Transverse colon (tissue), 4 donors: ENCODE data around the gene TBL3. TPM values are rescaled to one million over a fixed set of nuclear protein-coding genes. Genes with fewer than 3 reads are reported as not detected.

Experiments
- DNase-seq: peaks from one replicate; pipeline ENCODE4 v3.0.0-alpha.2; 2019
- H3K27ac ChIP-seq, 4 donors: fragments of 200-600 bp; sonication (generic); 2 replicates each; pipeline ENCODE4 v1.5.1; 2016 to 2018; ENCODE audit warnings: inconsistent platforms in 4 of 4
- H3K27me3 ChIP-seq: fragments of 200-600 bp; sonication (generic); 2 replicates; pipeline ENCODE4 v1.5.1; 2017; ENCODE audit warnings: inconsistent platforms
- H3K36me3 ChIP-seq, 4 donors: fragments of 200-600 bp; sonication (generic); 2 replicates each; pipeline ENCODE4 v1.5.1; 2017 to 2019; ENCODE audit warnings: inconsistent platforms in 4 of 4
- H3K4me1 ChIP-seq, 4 donors: fragments of 200-600 bp; sonication (generic); 2 replicates each; pipeline ENCODE4 v1.5.1; 2017 to 2020; ENCODE audit warnings: inconsistent platforms in 4 of 4
- H3K4me3 ChIP-seq, 4 donors: fragments of 200-600 bp; sonication (generic); 1 replicate in 1 of 4; 2 replicates in 3 of 4; pipeline versions ENCODE4 v1.5.1 to v1.6.1; 2017 to 2019; ENCODE audit warnings: inconsistent platforms in 4 of 4
- H3K9me3 ChIP-seq, 2 donors: fragments of 200-600 bp; sonication (generic); 2 replicates each; pipeline ENCODE4 v1.5.1; 2017 to 2019; ENCODE audit warnings: inconsistent platforms in 2 of 2
- EP300 ChIP-seq: sonication (generic); formaldehyde crosslinking; IDR thresholded peaks from one replicate; pipeline ENCODE4 v1.6.1; 2017; ENCODE audit warnings: antibody characterized with exemption, low read depth
- POLR2A ChIP-seq: fragments of 450-650 bp; IDR thresholded peaks from one replicate; pipeline ENCODE4 v1.6.1; 2016; ENCODE audit warnings: antibody characterized with exemption, mild to moderate bottlenecking, moderate library complexity
- POLR2AphosphoS5 ChIP-seq, 3 donors: sonication (generic); formaldehyde crosslinking; IDR thresholded peaks; one replicate each; pipeline ENCODE4 v1.6.1; 2016; ENCODE audit warnings: antibody characterized with exemption in 3 of 3
- WGBS, 2 donors: methylation state at CpG; one replicate each; pipeline ENCODE4 v1.1.5; 2018; ENCODE audit warnings: low coverage in 1 of 2; 5-methylcytosine and 5-hydroxymethylcytosine counted together
- in situ Hi-C, 4 donors: fragments of 200-750 bp; cut with MboI; loops; one replicate each; pipeline versions ENCODE4 v1.15.0 to v1.15.1; 2017; ENCODE audit warnings: low sequenced_read_pairs in 3 of 4, low pct_ligation_motif_present in 1 of 4, low pct_unique_long_range_greater_than_20kb in 1 of 4
- intact Hi-C: fragments of 100-400 bp; cut with DNase I; formaldehyde crosslinking; loops from one replicate; pipeline ENCODE4 v1.15.1; 2023; ENCODE audit warnings: low total_unique reads
- total RNA-seq, 4 donors: library from RNA; depleted of rRNA; stranded (reverse); fragments of >200 nt; gene quantifications; one replicate each; pipeline ENCODE4 v1.1.0, GENCODE V29; 2016
- TF ChIP-seq, protein P1 (sequence below), 5 experiments: fragments of 200-600 bp in 3 of 5; fragments of 450-650 bp in 2 of 5; sonication (generic) in 3 of 5; IDR thresholded peaks; 1 replicate in 2 of 5; 2 replicates in 3 of 5; pipeline ENCODE4 v1.5.1; 2016 to 2017; ENCODE audit warnings: antibody characterized with exemption in 5 of 5, inconsistent platforms in 3 of 5, mild to moderate bottlenecking in 2 of 5, moderate library complexity in 1 of 5

The TBL3 gene
- total RNA-seq, 4 donors from 2014 or later: 23.2 to 31.0 (median 28.2) TPM

GRCh38 chr16:1989209-1990100 lies 17.6 kb downstream of the TBL3 start, which contains the start of gene SYNGR3:
Gene SYNGR3 (plus strand): TSS chr16:1989970. CDS start chr16:1990103, 133 bp downstream.
- 8% methylated on average over 50 of the region's 67 CpGs; no CpG with 5 or more reads in 1 of the 2 donors for WGBS, 2 donors
- no peak for TF ChIP-seq POLR2AphosphoS5 (IDR thresholded peaks at IDR 0.05)
- Histone ChIP-seq H3K9me3 (no peaks in the 10 kb centered on the region), H3K4me3 (peak within 1 kb of the TSS in 3 of 4 donors; percentile 11 to 31 (median 30)), H3K36me3 (peaks cover 0 to 7% (median 0%) of the 10 kb centered on the region in 4 donors), H3K27me3 (peaks cover 34% of the 10 kb centered on the region), H3K4me1 (peaks cover 23 to 50% (median 43%) of the 10 kb centered on the region in 4 donors), H3K27ac (peak within 1 kb of the TSS; percentile 54 to 83 (median 60))
- intact Hi-C loops (loop anchor here (10.0 kb wide), 1 partner anchor 675 kb away; no protein-coding TSS in a partner anchor), in situ Hi-C loops (no loop called here)
- no peak for DNase-seq

GRCh38 chr16:1990101-1990350 lies 18.2 kb downstream of the TBL3 start:
- H3K27me3 ChIP-seq: peaks cover 34% of the 10 kb centered on the region
- peaks cover 0 to 7% (median 0%) of the 10 kb centered on the region in 4 donors for H3K36me3 ChIP-seq
- WGBS, 2 donors: no CpG with 5 or more reads among the region's 25 CpGs
- DNase-seq: no peak
- H3K4me3 ChIP-seq: peak overlapping the region in 2 of 4 donors; percentile 30 to 31
- TF ChIP-seq POLR2A (no peak), POLR2AphosphoS5 (IDR thresholded peaks at IDR 0.05) (no peak)
- intact Hi-C loops: no loop called here
- no peak overlapping the region for H3K27ac ChIP-seq
- H3K4me1 ChIP-seq: peaks cover 18 to 44% (median 38%) of the 10 kb centered on the region in 4 donors
- H3K9me3 ChIP-seq: no peaks in the 10 kb centered on the region
- in situ Hi-C loops: no loop called here

DNA sequence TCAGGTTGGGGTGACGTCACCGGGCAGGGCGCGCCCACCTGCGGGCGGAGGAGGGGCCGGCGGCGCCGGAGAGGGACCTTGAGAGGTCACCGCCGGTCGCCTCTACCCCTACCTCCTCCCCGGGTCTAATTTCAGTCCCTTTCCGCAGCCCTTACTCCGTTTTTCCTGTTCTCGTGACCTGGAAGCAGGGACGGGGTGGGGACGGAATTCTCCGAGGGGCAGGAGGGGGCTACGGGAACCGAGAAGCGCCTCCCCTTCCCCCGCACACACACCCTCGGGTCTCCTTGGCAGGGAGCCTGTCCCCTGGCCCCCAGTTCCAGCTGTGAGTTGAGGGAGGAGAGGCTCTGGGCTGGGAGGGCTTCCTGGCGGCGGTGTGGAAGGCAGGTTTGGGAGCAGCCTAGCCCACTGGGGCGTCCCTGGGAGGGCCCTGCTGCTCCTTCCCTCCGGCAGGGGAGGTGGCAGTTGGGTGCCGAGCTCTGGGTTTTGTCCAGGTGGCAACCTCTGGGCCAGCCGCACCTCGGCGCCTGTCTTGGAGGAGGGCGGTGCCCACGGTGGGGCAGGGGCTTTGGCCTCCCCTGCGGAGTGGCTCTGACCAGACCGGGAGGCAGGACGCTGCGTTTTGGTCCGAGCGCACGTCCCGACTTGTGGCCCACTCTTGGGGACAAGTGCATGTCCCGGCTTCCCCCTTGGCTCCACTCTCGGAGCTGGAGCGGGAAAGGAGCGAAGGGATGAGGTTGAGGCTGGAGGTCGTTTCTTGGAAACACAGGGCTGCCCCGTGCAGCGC lies 18.7 kb downstream of the TBL3 start:
- Histone ChIP-seq H3K9me3 (no peaks in the 10 kb centered on the region), H3K4me3 (peak overlapping the region in 3 of 4 donors; percentile 11 to 31 (median 30)), H3K4me1 (peaks cover 14 to 39% (median 32%) of the 10 kb centered on the region in 4 donors), H3K36me3 (peaks cover 0 to 7% (median 0%) of the 10 kb centered on the region in 4 donors), H3K27ac (peak overlapping the region; percentile 54 to 83 (median 60)), H3K27me3 (peaks cover 34% of the 10 kb centered on the region)
- intact Hi-C loops: no loop called here
- TF ChIP-seq, protein P1, sequence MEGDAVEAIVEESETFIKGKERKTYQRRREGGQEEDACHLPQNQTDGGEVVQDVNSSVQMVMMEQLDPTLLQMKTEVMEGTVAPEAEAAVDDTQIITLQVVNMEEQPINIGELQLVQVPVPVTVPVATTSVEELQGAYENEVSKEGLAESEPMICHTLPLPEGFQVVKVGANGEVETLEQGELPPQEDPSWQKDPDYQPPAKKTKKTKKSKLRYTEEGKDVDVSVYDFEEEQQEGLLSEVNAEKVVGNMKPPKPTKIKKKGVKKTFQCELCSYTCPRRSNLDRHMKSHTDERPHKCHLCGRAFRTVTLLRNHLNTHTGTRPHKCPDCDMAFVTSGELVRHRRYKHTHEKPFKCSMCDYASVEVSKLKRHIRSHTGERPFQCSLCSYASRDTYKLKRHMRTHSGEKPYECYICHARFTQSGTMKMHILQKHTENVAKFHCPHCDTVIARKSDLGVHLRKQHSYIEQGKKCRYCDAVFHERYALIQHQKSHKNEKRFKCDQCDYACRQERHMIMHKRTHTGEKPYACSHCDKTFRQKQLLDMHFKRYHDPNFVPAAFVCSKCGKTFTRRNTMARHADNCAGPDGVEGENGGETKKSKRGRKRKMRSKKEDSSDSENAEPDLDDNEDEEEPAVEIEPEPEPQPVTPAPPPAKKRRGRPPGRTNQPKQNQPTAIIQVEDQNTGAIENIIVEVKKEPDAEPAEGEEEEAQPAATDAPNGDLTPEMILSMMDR (IDR thresholded peaks at IDR 0.05): no peak
- TF ChIP-seq POLR2A (peak; percentile 41), POLR2AphosphoS5 (IDR thresholded peaks at IDR 0.05) (peak in 2 of 3 donors; percentile 20 to 29), EP300 (no peak)
- in situ Hi-C loops: no loop called here
- WGBS, 2 donors: 1% methylated on average over 48 of the region's 50 CpGs; no CpG with 5 or more reads in 1 of the 2 donors
- peak; percentile 77 for DNase-seq

GRCh38 chr16:1991135-1991551 lies 19.3 kb downstream of the TBL3 start:
- peak overlapping the region; percentile 63 to 83 (median 76) for H3K27ac ChIP-seq
- TF ChIP-seq EP300 (no peak), POLR2AphosphoS5 (IDR thresholded peaks at IDR 0.05) (peak in 1 of 3 donors; percentile 27)
- no peaks in the 10 kb centered on the region for H3K9me3 ChIP-seq
- H3K4me3 ChIP-seq: peak overlapping the region in 2 of 4 donors; percentile 24 to 52
- peaks cover 34% of the 10 kb centered on the region for H3K27me3 ChIP-seq
- intact Hi-C loops (no loop called here), in situ Hi-C loops (no loop called here)
- peaks cover 0 to 4% (median 0%) of the 10 kb centered on the region in 4 donors for H3K36me3 ChIP-seq
- H3K4me1 ChIP-seq: peaks cover 8 to 33% (median 26%) of the 10 kb centered on the region in 4 donors
- WGBS, 2 donors: 7% methylated on average over 18 of the region's 18 CpGs; no CpG with 5 or more reads in 1 of the 2 donors
- DNase-seq: peak; percentile 79

DNA sequence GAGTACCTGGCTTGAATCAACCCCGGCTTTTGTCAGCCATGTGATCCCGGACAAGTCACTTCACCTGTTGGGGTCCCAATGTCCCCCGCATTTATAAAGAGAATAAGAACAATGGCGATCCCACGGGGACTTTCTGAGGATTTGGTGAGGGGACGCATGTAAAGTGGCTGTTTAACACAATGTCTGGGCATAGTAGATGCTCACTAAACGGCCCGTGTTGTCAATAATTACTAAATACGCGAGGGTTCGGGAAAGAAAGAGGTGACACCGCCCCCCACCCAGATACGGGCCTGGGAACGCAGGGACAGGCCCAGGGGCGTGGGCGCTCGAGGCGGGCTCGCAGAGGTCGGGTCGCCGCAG lies 19.7 kb downstream of the TBL3 start:
- H3K27me3 ChIP-seq: peaks cover 34% of the 10 kb centered on the region
- no peak for TF ChIP-seq POLR2A
- TF ChIP-seq EP300: no peak
- TF ChIP-seq POLR2AphosphoS5 (IDR thresholded peaks at IDR 0.05): no peak
- TF ChIP-seq, protein P1 (IDR thresholded peaks at IDR 0.05): no peak
- H3K27ac ChIP-seq: peak overlapping the region; percentile 63 to 83 (median 76)
- DNase-seq: no peak
- 19% methylated on average over 20 of the region's 22 CpGs; no CpG with 5 or more reads in 1 of the 2 donors for WGBS, 2 donors
- peak overlapping the region; percentile 8 to 52 (median 22) for H3K4me3 ChIP-seq
- in situ Hi-C loops (no loop called here), intact Hi-C loops (no loop called here)
- H3K36me3 ChIP-seq: no peaks in the 10 kb centered on the region
- H3K4me1 ChIP-seq: peaks cover 7 to 31% (median 25%) of the 10 kb centered on the region in 4 donors
- no peaks in the 10 kb centered on the region for H3K9me3 ChIP-seq
